ENCODE measurements around the gene SORCS2.

SORCS2 gene

GRCh38 chr4:7295197-7295910 lies 103.0 kb downstream of the SORCS2 start:
- no peak for DNase-seq

DNA sequence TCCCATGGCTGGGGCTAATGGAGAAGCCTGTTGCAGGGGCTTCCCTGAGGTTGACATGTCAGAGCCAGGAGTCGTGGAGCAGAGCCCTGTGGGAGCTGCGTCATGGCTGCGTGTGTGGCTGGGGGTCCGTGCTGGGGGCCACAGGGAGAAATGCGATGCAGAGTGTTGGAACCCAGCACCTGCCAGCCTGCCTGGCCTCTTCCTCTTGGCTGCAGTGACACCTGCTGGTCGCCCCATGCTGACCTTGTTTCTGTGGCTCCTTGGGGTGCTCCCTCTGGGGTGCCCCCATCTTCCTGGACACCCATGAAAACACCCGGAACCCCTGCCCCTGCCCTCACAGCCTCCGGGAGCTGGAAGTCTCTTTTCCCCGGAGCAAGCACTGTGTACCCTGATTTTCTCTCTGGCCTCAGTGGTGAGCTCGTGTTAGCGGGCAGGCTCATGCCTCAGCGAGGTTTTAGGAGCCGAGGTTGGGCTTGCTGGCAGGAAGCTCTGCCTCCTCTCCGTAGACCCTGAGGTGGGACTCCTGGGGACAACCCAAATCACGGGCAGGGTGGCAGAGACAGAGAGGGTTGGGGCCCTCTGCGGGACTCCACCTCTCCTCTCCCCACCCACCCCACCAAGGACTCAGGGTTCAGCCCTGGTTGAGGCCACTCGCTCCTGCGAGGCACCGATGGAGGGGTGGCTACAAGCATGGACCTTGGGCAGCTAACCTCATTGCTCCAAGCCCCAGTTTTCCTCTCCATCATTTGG lies 103.7 kb downstream of the SORCS2 start:
- no peak for DNase-seq

DNA sequence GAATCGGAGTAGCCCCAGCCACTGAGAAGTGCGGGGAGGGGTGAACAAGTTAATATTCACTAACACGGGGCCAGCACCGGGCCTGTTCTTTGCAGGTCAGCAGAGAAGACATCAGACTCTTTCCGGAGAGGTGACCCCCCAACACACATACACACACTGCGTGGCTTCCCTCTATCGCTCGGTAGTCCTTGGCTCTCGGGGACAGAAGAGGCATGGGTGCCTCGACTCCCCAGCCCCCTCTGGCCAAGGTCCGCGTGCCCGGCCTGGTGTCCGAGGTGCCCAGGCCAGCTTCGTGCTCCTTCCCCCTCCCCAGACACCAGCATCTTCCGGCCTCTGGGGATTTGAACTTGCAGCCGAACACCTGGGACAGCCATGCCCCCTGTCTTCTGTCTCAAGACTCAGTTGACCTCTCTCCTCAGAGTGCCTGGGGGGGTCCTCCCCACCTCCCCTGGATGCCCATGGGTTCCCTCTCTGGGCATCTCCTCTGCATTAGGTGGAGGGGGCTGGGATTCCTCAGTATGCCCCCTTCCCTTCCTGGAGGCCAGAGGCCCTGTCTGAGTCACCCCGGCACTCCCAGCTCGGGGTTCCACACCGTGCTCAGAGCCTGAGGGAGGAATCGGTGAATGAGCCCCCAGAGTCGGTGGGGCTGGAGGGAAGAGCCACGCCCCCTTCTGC lies 104.5 kb downstream of the SORCS2 start:
- no peak for DNase-seq

DNA sequence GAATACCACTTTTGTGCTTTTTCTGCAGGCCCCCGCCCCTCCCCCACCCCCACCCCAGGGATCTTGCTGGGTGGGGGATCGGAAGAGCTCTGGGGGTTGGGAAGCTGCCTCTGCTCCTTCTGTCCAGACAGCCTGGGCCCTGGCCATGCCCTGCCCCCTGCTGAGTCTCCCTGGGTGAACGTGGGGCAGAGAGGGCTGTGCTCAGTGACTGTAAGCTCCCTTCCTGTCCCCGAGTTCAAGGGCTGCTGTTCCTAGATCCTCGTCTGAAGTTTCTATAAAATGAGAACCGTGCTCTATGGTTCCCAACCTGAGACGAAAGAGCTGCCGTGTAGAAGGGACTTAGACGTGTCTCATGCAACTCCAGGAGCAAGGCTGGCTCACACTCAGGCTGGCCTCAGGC lies 105.0 kb downstream of the SORCS2 start:
- DNase-seq, result no peak

DNA sequence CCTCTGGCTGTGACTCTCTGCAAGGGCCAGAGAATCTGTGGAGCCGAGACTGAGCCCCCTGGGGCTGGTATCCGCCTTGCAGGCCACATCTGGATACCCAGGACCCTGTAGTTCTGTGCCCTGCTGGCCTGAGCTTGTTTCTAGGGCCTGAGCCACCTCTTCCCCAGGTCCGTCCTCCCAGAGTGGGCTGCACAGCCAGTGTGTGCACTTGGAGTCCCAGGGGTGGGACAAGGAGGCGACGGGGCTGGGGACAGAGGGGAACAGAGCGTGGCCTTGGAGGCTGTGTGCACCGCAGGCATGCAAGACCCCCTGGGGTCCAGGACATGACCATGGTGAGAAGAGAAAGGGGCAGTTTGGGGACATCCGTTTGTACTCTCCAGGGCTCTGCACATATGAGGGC lies 105.5 kb downstream of the SORCS2 start:
- no peak for DNase-seq

DNA sequence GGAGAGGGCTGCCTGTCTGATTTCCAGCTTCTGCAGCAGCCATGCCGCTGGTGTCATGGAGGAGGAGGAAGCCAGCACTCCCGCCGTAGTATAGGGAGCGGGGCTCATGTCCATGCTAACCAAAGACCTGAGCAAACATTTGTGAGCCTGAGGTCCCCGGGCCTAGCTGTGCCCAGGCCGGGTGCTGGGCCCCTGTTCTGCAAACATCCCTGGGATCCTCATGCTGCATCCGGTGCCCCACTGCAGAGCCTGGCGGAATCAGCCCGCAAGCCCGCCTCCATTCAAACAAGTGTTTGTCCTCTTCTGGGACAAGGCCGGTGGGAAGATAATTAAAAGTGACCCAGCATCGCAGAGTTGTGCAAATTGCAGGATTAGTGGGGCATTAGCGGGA lies 106.3 kb downstream of the SORCS2 start:
- no peak for DNase-seq

DNA sequence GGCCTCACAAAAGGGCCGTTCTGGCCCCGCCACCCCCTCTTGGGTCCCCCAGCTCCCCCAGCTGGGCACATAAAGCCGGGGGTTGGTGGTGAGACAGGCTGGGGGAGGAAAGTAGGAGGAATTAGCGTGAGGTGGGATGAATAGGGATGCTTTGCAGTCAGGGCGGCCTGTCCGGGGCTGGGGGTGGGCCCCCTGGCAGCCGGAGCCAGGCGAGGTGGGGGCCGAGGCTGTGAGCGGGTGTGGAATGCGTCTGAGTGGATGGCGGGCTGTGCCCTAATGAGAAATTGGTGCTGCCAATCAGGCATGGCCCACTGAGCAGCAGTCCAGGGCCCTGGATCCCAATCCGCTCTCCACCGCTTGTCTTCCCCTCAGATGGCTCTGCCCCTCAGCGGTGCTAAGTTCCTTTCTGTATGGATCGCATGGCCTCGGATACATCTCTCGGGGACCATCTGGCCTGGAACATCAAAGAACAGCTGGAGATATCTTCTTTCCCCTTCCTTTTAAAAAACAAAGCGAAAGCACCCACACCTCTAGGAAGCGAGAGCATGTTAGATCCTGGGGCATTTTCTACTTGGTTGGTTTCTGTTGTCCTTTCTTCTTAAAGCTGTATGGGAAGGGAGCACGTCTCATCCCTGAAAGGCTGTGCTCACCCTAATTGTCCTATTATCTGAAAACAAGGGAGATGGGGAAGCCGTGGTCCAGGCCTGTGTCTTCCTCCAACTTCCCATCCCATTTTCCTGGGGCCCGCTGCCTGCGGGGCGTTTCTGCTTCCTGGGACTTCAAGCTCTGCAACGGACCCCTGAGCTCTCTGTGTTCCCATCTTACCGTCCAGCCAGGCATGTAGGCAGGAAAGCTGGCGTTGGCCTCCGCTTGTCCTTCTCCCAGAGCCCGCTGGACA lies 106.9 kb downstream of the SORCS2 start:
- no peak for DNase-seq

GRCh38 chr4:7299908-7300710 lies 107.8 kb downstream of the SORCS2 start:
- no peak for DNase-seq

DNA sequence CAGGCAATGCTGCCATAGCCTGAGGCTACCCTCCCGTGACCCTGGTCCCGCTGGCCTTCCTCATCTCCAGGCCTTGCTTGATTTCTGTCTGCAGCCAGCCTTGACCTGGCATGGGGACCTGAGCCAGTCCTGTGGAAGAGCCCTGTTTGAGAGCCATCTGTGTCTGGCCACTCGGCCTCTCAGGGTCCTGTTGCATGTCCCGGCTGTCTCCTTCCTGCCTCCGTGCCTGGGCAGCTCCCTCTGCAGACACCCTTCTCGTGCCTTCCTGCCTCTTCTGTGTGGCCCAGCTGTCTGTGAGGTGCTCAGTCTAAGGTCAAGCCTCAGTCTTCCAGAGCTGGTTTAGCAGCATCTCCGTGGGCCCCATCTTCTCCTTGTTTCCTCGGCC lies 108.4 kb downstream of the SORCS2 start:
- no peak for DNase-seq

GRCh38 chr4:7301126-7301785 lies 108.9 kb downstream of the SORCS2 start:
- no peak for DNase-seq

DNA sequence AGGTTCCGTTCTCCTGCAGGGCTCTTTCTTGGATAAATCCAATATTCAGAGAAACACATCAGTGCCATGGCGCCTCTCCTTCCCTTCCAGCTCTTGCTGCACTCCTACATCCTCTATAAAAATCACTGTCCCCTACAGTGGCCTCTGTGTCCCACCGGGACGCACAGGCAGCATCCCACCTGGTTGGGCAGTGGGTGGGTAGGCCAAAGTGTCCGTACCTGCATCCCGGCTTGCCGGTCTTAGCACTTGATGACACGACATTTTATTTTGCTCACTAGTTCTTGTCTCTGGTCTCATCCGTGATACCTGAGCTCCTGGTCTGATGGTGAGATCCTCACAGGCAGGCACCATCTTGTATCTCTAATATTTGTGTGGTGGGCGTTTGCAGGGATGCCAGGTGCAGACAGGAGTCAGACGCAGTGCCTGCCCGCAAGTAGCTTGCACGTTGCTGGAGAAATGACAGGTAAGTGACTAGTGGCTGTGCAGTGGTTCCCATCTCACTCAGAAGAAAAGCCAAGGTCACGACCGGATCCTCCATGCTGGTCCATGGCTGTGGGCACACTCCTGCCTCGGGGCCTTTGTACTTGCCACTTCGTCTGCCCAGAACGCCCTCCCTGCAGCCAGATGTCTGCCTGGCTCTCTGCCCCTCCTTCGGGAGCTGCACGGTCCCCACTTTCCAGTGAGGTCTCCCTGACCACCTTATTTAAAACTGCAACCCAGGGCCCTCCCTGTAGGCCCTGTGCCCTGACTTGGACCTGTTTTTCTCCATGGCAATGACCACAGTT lies 109.7 kb downstream of the SORCS2 start:
- DNase-seq, result no peak

DNA sequence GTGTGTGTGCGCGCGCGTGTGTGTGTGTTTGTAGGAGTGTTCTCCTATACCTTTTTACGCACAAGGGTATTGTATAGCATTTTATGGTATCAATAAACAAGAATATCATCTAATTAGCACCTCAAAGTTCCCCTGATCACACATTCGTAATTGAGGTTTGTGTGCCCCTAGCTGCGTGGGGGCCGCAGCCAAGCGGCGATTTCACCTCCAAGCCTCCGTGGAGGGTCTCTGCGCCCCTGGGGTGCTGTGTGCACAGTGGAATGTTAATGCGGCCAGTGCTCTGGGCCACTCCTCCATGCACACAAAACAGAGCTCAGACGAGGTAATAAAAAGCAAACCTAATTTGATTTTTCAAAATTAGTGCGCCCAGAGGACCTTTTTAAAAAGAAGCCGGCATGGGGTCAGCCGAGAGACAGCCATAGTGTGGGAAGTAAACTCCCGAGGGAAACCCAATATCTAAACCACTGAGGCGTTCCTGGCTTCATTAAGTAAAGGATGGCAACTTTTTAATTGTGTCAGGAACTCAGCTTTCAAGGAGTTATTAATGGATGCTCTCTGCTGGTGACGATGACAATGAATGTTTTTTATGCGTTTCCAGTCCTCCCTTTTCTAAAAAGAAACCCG lies 110.6 kb downstream of the SORCS2 start:
- no peak for DNase-seq

GRCh38 chr4:7303561-7303960 lies 111.2 kb downstream of the SORCS2 start:
- DNase-seq, result no peak

- no peak for DNase-seq
Observed at GRCh38 chr4:7304436-7304835, 112.1 kb downstream of the SORCS2 start.

DNA sequence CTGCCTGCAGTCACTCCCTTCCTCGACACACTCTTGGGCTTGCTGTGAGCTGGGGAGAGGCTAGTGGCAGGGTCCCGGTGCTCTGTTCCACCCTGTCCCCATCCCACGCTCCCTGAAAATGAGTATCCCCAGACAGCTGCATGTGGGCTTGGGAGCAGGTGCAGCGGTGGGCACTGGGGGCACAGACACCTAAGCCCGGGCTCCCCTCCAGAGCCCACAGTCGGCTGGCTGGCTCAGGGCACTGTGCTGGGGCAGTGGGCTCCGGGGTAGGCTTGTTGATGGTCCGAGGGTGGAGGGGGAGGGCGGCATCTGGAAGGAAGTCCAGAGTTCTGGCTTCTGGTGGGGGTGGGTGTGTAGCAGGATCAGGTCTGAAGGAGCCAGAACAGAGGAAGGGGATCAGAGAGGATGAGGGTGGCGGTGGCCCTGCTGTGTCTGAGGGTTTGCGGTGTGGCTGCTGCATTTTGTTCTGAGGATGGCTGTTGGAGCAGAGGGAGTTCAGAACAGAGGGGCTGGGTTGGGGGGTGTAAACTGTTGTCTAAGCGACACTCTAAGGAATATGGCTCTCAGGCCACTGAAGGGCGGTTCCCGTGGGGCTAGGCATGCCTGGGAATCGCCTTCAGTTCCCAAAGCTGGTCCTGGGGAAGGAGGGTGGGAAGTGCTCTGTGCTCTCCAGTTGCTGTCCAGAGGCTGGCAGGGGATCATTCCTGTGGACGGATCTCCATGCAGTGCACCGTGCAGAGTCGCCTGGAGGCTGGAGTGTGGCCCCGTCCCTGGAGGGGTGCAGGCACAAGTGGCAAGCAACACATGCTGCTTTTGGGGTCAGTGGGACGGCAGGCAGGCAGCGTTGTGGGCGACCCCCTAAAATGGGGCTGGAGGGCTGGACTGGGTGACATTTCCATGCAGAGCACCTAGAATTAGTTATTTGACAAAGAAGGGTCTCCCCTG lies 114.0 kb downstream of the SORCS2 start:
- no peak for DNase-seq

GRCh38 chr4:7306986-7307385 lies 114.6 kb downstream of the SORCS2 start:
- no peak for DNase-seq

DNA sequence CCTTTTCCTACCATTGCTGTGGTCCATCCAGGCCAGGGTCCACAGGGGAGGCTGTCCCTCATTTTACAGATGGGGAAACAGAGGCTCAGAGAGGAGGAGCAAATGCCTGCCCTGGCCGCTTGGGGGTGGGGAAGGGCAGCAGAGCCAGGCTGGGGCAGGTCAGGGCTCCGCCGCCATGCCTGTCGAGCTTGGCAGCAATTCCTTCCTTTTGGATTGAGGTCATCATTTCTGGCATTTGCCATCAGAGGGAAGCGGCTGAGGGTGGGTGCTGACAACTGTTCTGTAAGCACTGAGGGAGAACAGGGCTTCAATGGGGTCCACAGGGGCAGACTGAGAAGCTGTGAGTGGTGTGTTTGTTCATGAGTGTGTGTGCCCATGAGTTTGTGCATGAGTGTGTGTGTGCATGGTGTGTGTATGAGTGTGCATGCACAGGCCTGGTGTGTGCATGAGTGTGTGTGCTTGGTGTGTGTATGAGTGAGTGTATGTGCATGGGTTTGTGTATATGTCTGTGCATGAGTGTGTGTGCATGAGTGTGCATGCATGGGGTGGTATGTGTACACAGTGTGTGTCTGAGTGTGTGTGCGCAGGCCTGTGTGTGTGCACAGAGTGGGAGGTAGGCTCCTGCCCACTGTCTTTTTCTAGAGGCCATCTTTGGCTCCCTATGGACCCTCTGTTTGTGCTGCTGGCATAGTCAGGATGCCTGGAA lies 115.2 kb downstream of the SORCS2 start:
- no peak for DNase-seq

DNA sequence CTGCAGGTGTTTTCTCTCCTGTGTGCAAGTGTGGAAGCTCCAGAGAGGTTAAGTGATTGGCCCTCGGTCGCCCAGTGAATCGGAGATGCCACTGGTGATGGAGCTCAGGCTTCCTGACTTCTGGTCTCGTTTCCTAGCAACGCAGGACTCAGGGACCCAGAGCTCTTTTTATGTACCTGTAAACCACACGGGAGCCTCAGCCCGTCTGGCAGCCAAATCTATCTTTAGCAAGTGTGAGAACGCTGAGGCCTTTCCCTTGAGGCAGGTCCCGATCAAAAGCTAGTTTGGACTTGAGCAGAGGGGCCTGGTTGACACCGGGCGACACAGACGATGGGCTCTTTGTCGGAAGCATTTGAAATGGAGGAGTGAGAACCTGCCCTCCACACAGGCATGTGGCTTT lies 116.8 kb downstream of the SORCS2 start:
- no peak for DNase-seq
